K562 (cell line): ENCODE results near the gene ATMIN.

Source experiments
- BCLAF1 ChIP-seq, 2 experiments: fragments of 450-650 bp in 1 of 2; IDR thresholded peaks; 2 replicates each; pipeline ENCODE4 v1.6.1; 2011 to 2017; ENCODE audit warnings: low read depth in 2 of 2, antibody characterized with exemption in 1 of 2, borderline replicate concordance in 1 of 2, low read length in 1 of 2, mild to moderate bottlenecking in 1 of 2, mixed read lengths in 1 of 2; ENCODE audit not compliant: control insufficient read depth in 1 of 2
- CEBPZ ChIP-seq: fragments of 150-350 bp; IDR thresholded peaks from 2 replicates; pipeline ENCODE4 v1.6.1; 2014; ENCODE audit warnings: low read depth, mild to moderate bottlenecking, low read length, borderline replicate concordance
- COPS2 ChIP-seq: fragments of 450-650 bp; conservative IDR thresholded peaks from 2 replicates; pipeline ENCODE4 v1.6.1; 2016; ENCODE audit warnings: mild to moderate bottlenecking, moderate library complexity
- CTCF ChIP-seq, 3 experiments: IDR thresholded peaks in 2 of 3; conservative IDR thresholded peaks in 1 of 3; 2 replicates each; pipeline ENCODE4 v1.5.1; 2011 to 2012; ENCODE audit warnings: low read length in 3 of 3, mild to moderate bottlenecking in 3 of 3, control low read depth in 2 of 3, improper control_type of control experiment in 1 of 3, inconsistent platforms in 1 of 3, low read depth in 1 of 3, mixed read lengths in 1 of 3, moderate library complexity in 1 of 3; ENCODE audit not compliant: insufficient read depth in 2 of 3
- E2F3 ChIP-seq: fragments of 250-450 bp; sonication (Bioruptor Pico); IDR thresholded peaks from 2 replicates; pipeline ENCODE4 v1.4.0; 2020; ENCODE audit warnings: mild to moderate bottlenecking
- FOXP1 ChIP-seq: sonication (generic); formaldehyde crosslinking; IDR thresholded peaks from 2 replicates; pipeline ENCODE4 v1.8.0; 2022; ENCODE audit warnings: mild to moderate bottlenecking, missing genetic modification reagents
- KDM1A ChIP-seq, 2 experiments: fragments of 450-650 bp; IDR thresholded peaks; 2 replicates each; pipeline ENCODE4 v1.6.1; 2016; ENCODE audit warnings: mild to moderate bottlenecking in 2 of 2
- POLR2A ChIP-seq: fragments of 450-650 bp; conservative IDR thresholded peaks from 2 replicates; pipeline ENCODE4 v1.6.1; 2016
- TCF7 ChIP-seq: sonication (generic); IDR thresholded peaks from 2 replicates; pipeline ENCODE4 v1.6.1; 2016; ENCODE audit warnings: antibody characterized with exemption, borderline replicate concordance
- YY1 ChIP-seq, 3 experiments: IDR thresholded peaks; 2 replicates each; pipeline ENCODE4 v1.6.1; 2011; ENCODE audit warnings: low read length in 2 of 3, mild to moderate bottlenecking in 2 of 3, moderate library complexity in 2 of 3, borderline replicate concordance in 1 of 3, control low read depth in 1 of 3, low read depth in 1 of 3; ENCODE audit not compliant: insufficient read depth in 3 of 3, insufficient replicate concordance in 2 of 3, control insufficient read depth in 1 of 3, insufficient read length in 1 of 3; ENCODE audit errors: extremely low read depth in 1 of 3
- ZNF23 ChIP-seq: fragments of 250-450 bp; sonication (Bioruptor Pico); IDR thresholded peaks from 2 replicates; pipeline ENCODE4 v1.4.0; 2020; ENCODE audit warnings: mild to moderate bottlenecking
- ZNF24 ChIP-seq: fragments of 450-650 bp; IDR thresholded peaks from 2 replicates; pipeline ENCODE4 v1.6.1; 2016

GRCh38 chr16:81012974-81013373 lies 22.7 kb upstream of the ATMIN start:
- no peak for TF ChIP-seq CEBPZ
- TF ChIP-seq BCLAF1 (IDR thresholded peaks at IDR 0.05; ENCODE audit: borderline replicate concordance in 1 of 2, control insufficient read depth in 1 of 2, low read depth in 2 of 2, low read length in 1 of 2) = no peak
- no peak for TF ChIP-seq YY1 (IDR thresholded peaks at IDR 0.05; ENCODE audit: borderline replicate concordance in 1 of 3, control insufficient read depth in 1 of 3, extremely low read depth in 1 of 3, insufficient read depth in 3 of 3, insufficient read length in 1 of 3, insufficient replicate concordance in 2 of 3, low read depth in 1 of 3, low read length in 2 of 3)
- TF ChIP-seq TCF7 = no peak
- no peak for TF ChIP-seq ZNF24
- no peak for TF ChIP-seq COPS2
- no peak for TF ChIP-seq CTCF (IDR thresholded peaks at IDR 0.05 in 2 of 3, conservative IDR thresholded peaks at IDR 0.05 in 1 of 3; ENCODE audit: insufficient read depth in 2 of 3, low read depth in 1 of 3, low read length in 3 of 3)
- TF ChIP-seq ZNF23 = no peak
- TF ChIP-seq FOXP1 (CRISPR knock-in tag) = no peak
- no peak for TF ChIP-seq KDM1A (IDR thresholded peaks at IDR 0.05)
- no peak for TF ChIP-seq POLR2A
- no peak for TF ChIP-seq E2F3 (CRISPR knock-in tag)
